ENCODE measurements around the gene FAR2.
"Not testable (repeated sequence)": the region's sequence is repeated elsewhere in the genome, so short reads cannot be mapped to it uniquely, and the experiment has no call there.

Gene FAR2

GRCh38 chr12:29290475-29290874 lies 141.4 kb downstream of the FAR2 start:
- H3K27ac ChIP-seq (ENCODE audit: low read length); H3K9me3 ChIP-seq (ENCODE audit: insufficient read depth, low read depth, low read length); H3K36me3 ChIP-seq (ENCODE audit: insufficient read depth, low read depth, low read length); H3K4me3 ChIP-seq (ENCODE audit: low read length); H3K4me1 ChIP-seq (ENCODE audit: insufficient read depth, low read length); H3K9ac ChIP-seq (ENCODE audit: low read depth, low read length); H3K27me3 ChIP-seq (ENCODE audit: insufficient read depth, low read length): not testable (repeated sequence)

GRCh38 chr12:29291226-29291625 lies 142.1 kb downstream of the FAR2 start:
- no peaks in the 10 kb centered on the region for H3K36me3 ChIP-seq (ENCODE audit: insufficient read depth, low read depth, low read length)
- no peaks in the 10 kb centered on the region for H3K27me3 ChIP-seq (ENCODE audit: insufficient read depth, low read length)
- no peak overlapping the region for H3K27ac ChIP-seq (ENCODE audit: low read length)
- H3K9me3 ChIP-seq (ENCODE audit: insufficient read depth, low read depth, low read length) = no peaks in the 10 kb centered on the region
- H3K4me3 ChIP-seq (ENCODE audit: low read length) = no peak overlapping the region
- no peak overlapping the region for H3K9ac ChIP-seq (ENCODE audit: low read depth, low read length)
- H3K4me1 ChIP-seq (ENCODE audit: insufficient read depth, low read length) = peaks cover 3% of the 10 kb centered on the region; the same call in 1 of the 2 replicates

DNA sequence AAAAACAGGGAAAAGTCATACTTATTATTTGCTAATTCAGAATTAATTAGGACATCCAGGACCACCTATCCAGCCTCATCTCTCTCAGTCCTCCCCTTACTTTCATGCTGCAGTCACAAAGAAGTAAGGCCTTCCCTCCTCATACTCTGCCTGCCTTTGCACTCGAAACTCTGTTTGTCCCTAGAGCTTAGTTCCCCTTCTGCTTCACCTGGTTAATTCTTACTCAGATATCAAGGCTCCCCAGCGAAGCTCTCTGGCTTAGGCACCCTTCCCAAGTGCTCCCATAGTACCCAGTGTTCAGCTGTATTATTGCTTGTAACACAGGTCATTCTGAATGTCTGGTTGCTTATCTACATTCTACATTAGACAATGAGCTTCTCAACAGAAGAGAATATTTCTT lies 150.6 kb downstream of the FAR2 start:
- H3K4me1 ChIP-seq (ENCODE audit: insufficient read depth, low read length) = no peaks in the 10 kb centered on the region
- H3K27me3 ChIP-seq (ENCODE audit: insufficient read depth, low read length) = no peaks in the 10 kb centered on the region
- no peaks in the 10 kb centered on the region for H3K9me3 ChIP-seq (ENCODE audit: insufficient read depth, low read depth, low read length)
- no peak overlapping the region for H3K9ac ChIP-seq (ENCODE audit: low read depth, low read length)
- no peak overlapping the region for H3K27ac ChIP-seq (ENCODE audit: low read length)
- no peak overlapping the region for H3K4me3 ChIP-seq (ENCODE audit: low read length)
- H3K36me3 ChIP-seq (ENCODE audit: insufficient read depth, low read depth, low read length) = no peaks in the 10 kb centered on the region

GRCh38 chr12:29301114-29301513 lies 152.0 kb downstream of the FAR2 start:
- Histone ChIP-seq H3K36me3 (ENCODE audit: insufficient read depth, low read depth, low read length) (no peaks in the 10 kb centered on the region), H3K27ac (ENCODE audit: low read length) (no peak overlapping the region), H3K4me3 (ENCODE audit: low read length) (no peak overlapping the region), H3K27me3 (ENCODE audit: insufficient read depth, low read length) (no peaks in the 10 kb centered on the region), H3K9me3 (ENCODE audit: insufficient read depth, low read depth, low read length) (no peaks in the 10 kb centered on the region), H3K4me1 (ENCODE audit: insufficient read depth, low read length) (no peaks in the 10 kb centered on the region), H3K9ac (ENCODE audit: low read depth, low read length) (no peak overlapping the region)

- Histone ChIP-seq H3K4me3 (ENCODE audit: low read length) (no peak overlapping the region), H3K27ac (ENCODE audit: low read length) (no peak overlapping the region), H3K4me1 (ENCODE audit: insufficient read depth, low read length) (no peaks in the 10 kb centered on the region), H3K36me3 (ENCODE audit: insufficient read depth, low read depth, low read length) (no peaks in the 10 kb centered on the region), H3K9me3 (ENCODE audit: insufficient read depth, low read depth, low read length) (no peaks in the 10 kb centered on the region), H3K27me3 (ENCODE audit: insufficient read depth, low read length) (no peaks in the 10 kb centered on the region), H3K9ac (ENCODE audit: low read depth, low read length) (no peak overlapping the region)
These were observed 155.3 kb downstream of the FAR2 start for GRCh38 chr12:29304388-29304787.

- Histone ChIP-seq H3K36me3 (ENCODE audit: insufficient read depth, low read depth, low read length) (no peaks in the 10 kb centered on the region), H3K4me3 (ENCODE audit: low read length) (no peak overlapping the region), H3K9ac (ENCODE audit: low read depth, low read length) (no peak overlapping the region), H3K27me3 (ENCODE audit: insufficient read depth, low read length) (no peaks in the 10 kb centered on the region), H3K9me3 (ENCODE audit: insufficient read depth, low read depth, low read length) (no peaks in the 10 kb centered on the region), H3K27ac (ENCODE audit: low read length) (no peak overlapping the region), H3K4me1 (ENCODE audit: insufficient read depth, low read length) (no peaks in the 10 kb centered on the region)
These were observed 157.2 kb downstream of the FAR2 start for GRCh38 chr12:29306266-29306665.

GRCh38 chr12:29306682-29307081 lies 157.6 kb downstream of the FAR2 start:
- Histone ChIP-seq H3K27me3 (ENCODE audit: insufficient read depth, low read length) (no peaks in the 10 kb centered on the region), H3K36me3 (ENCODE audit: insufficient read depth, low read depth, low read length) (no peaks in the 10 kb centered on the region), H3K9ac (ENCODE audit: low read depth, low read length) (no peak overlapping the region), H3K4me1 (ENCODE audit: insufficient read depth, low read length) (no peaks in the 10 kb centered on the region), H3K4me3 (ENCODE audit: low read length) (no peak overlapping the region), H3K27ac (ENCODE audit: low read length) (no peak overlapping the region), H3K9me3 (ENCODE audit: insufficient read depth, low read depth, low read length) (no peaks in the 10 kb centered on the region)

GRCh38 chr12:29309320-29309902 lies 160.3 kb downstream of the FAR2 start:
- H3K4me3 ChIP-seq (ENCODE audit: low read length) = no peak overlapping the region
- no peaks in the 10 kb centered on the region; the same call in 1 of the 2 replicates for H3K36me3 ChIP-seq (ENCODE audit: insufficient read depth, low read depth, low read length)
- H3K9ac ChIP-seq (ENCODE audit: low read depth, low read length) = no peak overlapping the region
- no peaks in the 10 kb centered on the region for H3K4me1 ChIP-seq (ENCODE audit: insufficient read depth, low read length)
- H3K27me3 ChIP-seq (ENCODE audit: insufficient read depth, low read length) = no peaks in the 10 kb centered on the region
- no peaks in the 10 kb centered on the region for H3K9me3 ChIP-seq (ENCODE audit: insufficient read depth, low read depth, low read length)
- no peak overlapping the region for H3K27ac ChIP-seq (ENCODE audit: low read length)

DNA sequence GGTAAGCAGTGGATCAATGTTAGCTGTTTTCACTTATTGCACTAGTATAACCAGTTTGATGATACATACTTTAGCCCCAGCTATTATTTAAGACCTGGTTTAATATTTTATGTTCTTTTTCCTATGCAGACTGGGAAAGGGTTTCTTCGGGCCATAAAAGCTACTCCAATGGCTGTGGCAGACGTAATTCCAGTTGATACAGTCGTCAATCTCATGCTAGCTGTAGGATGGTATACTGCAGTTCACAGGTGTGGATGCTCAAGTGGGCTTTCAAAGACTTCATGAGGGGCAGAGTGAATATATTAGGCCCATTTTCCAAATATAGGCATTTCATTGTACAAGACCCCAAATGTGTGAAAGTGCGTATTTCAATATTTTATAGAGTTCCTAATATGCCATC lies 161.8 kb downstream of the FAR2 start:
- Histone ChIP-seq H3K27ac (ENCODE audit: low read length) (no peak overlapping the region), H3K9ac (ENCODE audit: low read depth, low read length) (no peak overlapping the region), H3K9me3 (ENCODE audit: insufficient read depth, low read depth, low read length) (no peaks in the 10 kb centered on the region), H3K4me1 (ENCODE audit: insufficient read depth, low read length) (no peaks in the 10 kb centered on the region), H3K27me3 (ENCODE audit: insufficient read depth, low read length) (no peaks in the 10 kb centered on the region), H3K36me3 (ENCODE audit: insufficient read depth, low read depth, low read length) (no peaks in the 10 kb centered on the region; the same call in 1 of the 2 replicates), H3K4me3 (ENCODE audit: low read length) (no peak overlapping the region)

DNA sequence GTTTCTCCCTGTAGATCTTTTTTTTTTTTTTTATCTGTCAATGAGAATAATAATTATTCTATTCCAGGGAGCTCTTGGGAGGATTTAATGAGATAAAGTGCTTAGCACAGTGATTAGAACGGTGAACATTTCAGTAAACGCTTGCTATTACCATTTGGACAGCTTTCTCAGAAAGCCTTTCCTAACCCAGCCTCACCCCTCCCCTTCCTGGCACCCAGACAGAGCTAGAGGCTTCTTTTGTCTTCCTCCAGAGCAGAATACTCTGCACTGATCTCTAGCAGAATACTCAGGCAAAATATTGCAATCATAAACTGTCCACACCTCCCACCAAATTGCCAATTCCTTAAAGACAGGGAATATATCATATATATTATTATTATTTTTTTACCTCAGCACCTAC lies 165.3 kb downstream of the FAR2 start:
- Histone ChIP-seq H3K27me3 (ENCODE audit: insufficient read depth, low read length) (no peaks in the 10 kb centered on the region), H3K36me3 (ENCODE audit: insufficient read depth, low read depth, low read length) (no peaks in the 10 kb centered on the region; the same call in 1 of the 2 replicates), H3K9me3 (ENCODE audit: insufficient read depth, low read depth, low read length) (no peaks in the 10 kb centered on the region), H3K9ac (ENCODE audit: low read depth, low read length) (no peak overlapping the region), H3K4me3 (ENCODE audit: low read length) (no peak overlapping the region), H3K4me1 (ENCODE audit: insufficient read depth, low read length) (peaks cover 8% of the 10 kb centered on the region; the same call in 1 of the 2 replicates), H3K27ac (ENCODE audit: low read length) (no peak overlapping the region)

DNA sequence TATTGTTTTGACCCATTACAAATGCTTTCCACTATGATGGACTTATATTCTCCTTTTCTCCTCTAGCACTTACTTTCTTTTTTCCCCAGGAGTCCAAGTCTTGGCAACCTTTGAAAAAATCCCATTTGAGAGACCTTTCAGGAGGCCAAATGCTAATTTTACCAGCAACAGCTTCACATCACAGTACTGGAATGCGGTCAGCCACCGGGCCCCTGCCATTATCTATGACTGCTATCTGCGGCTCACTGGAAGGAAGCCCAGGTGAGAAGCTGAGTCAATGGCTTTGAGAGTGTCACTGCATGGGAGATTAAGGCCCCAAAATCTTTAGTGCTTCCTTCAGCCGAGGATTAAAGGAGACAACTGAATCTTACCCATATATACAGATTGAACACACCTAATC lies 167.7 kb downstream of the FAR2 start:
- peaks cover 10% of the 10 kb centered on the region for H3K36me3 ChIP-seq (ENCODE audit: insufficient read depth, low read depth, low read length)
- no peak overlapping the region for H3K27ac ChIP-seq (ENCODE audit: low read length)
- H3K4me3 ChIP-seq (ENCODE audit: low read length) = no peak overlapping the region
- peaks cover 8% of the 10 kb centered on the region; the same call in 1 of the 2 replicates for H3K4me1 ChIP-seq (ENCODE audit: insufficient read depth, low read length)
- H3K9ac ChIP-seq (ENCODE audit: low read depth, low read length) = no peak overlapping the region
- H3K27me3 ChIP-seq (ENCODE audit: insufficient read depth, low read length) = no peaks in the 10 kb centered on the region
- peaks cover 4% of the 10 kb centered on the region; the same call in 1 of the 2 replicates for H3K9me3 ChIP-seq (ENCODE audit: insufficient read depth, low read depth, low read length)

- H3K4me3 ChIP-seq (ENCODE audit: low read length) = no peak overlapping the region
- peaks cover 14% of the 10 kb centered on the region; the same call in 1 of the 2 replicates for H3K9me3 ChIP-seq (ENCODE audit: insufficient read depth, low read depth, low read length)
- peaks cover 20% of the 10 kb centered on the region for H3K36me3 ChIP-seq (ENCODE audit: insufficient read depth, low read depth, low read length)
- no peaks in the 10 kb centered on the region for H3K27me3 ChIP-seq (ENCODE audit: insufficient read depth, low read length)
- H3K9ac ChIP-seq (ENCODE audit: low read depth, low read length) = no peak overlapping the region
- H3K4me1 ChIP-seq (ENCODE audit: insufficient read depth, low read length) = peaks cover 8% of the 10 kb centered on the region; the same call in 1 of the 2 replicates
- H3K27ac ChIP-seq (ENCODE audit: low read length) = no peak overlapping the region
These were observed 168.7 kb downstream of the FAR2 start for GRCh38 chr12:29317556-29318363.
